Measurements from ENCODE around the gene AIF1. TPM values are rescaled to one million over a fixed set of nuclear protein-coding genes. Genes with fewer than 3 reads are reported as not detected.
A peak's percentile ranks its signal among the peaks of the same experiment; 100 is the strongest.

The AIF1 gene
- total RNA-seq, 1 experiment from 2014 or later = 2.2 TPM

- H3K4me1 Mint-ChIP-seq (ENCODE audit: low read depth, unreplicated experiment) = no peaks in the 10 kb centered on the region
- Histone ChIP-seq H3K9me3 (no peaks in the 10 kb centered on the region), H3K4me3 (ENCODE audit: low read depth, low read length) (no peak overlapping the region), H3K36me3 (ENCODE audit: control insufficient read depth, insufficient read depth, low read length) (peaks cover 8% of the 10 kb centered on the region), H3K27me3 (replicated peaks; ENCODE audit: control insufficient read depth, insufficient read depth, low read length) (no peaks in the 10 kb centered on the region), H3K4me1 (no peaks in the 10 kb centered on the region)
- CTCF ChIA-PET = interaction anchor here (0.6 to 1.0 kb wide), 2 partner anchors 24 to 141 kb away, joined by 3 to 4 read pairs; partner anchors contain the start of gene C6orf47
- H3K36me3 Mint-ChIP-seq (ENCODE audit: insufficient read depth, unreplicated experiment) = peaks cover 95% of the 10 kb centered on the region
- TSS peak; percentile 18 for BruUV-seq (replicated peaks)
- H3K27me3 Mint-ChIP-seq (ENCODE audit: insufficient read depth, unreplicated experiment) = no peaks in the 10 kb centered on the region
- DNase-seq = no peak
- no peak overlapping the region for H3K4me3 Mint-ChIP-seq (ENCODE audit: unreplicated experiment)
- POLR2A ChIA-PET = interaction anchor here (1.0 kb wide), 1 partner anchor 19 kb away, joined by 4 read pairs; the partner anchor contains the start of gene APOM
- H3K27ac Mint-ChIP-seq (ENCODE audit: unreplicated experiment) = peak overlapping the region; percentile 67
- intact Hi-C loops (cut with micrococcal nuclease; ENCODE audit: unreplicated experiment) = no loop called here
- no peak for TF ChIP-seq CTCF (IDR thresholded peaks at IDR 0.05; ENCODE audit: insufficient read depth in 1 of 2, low read depth in 1 of 2, low read length in 1 of 2, severe bottlenecking in 1 of 2, unreplicated experiment in 1 of 2)
- no peaks in the 10 kb centered on the region for H3K9me3 Mint-ChIP-seq (ENCODE audit: unreplicated experiment)
These were observed 21.9 kb downstream of the AIF1 start for GRCh38 chr6:31636698-31637596.

GRCh38 chr6:31639043-31639442 is 24.0 kb downstream of the AIF1 start:
- Mint-ChIP-seq H3K27ac (ENCODE audit: unreplicated experiment) (no peak overlapping the region), H3K27me3 (ENCODE audit: insufficient read depth, unreplicated experiment) (no peaks in the 10 kb centered on the region), H3K4me1 (ENCODE audit: low read depth, unreplicated experiment) (no peaks in the 10 kb centered on the region), H3K9me3 (ENCODE audit: unreplicated experiment) (no peaks in the 10 kb centered on the region), H3K4me3 (ENCODE audit: unreplicated experiment) (no peak overlapping the region), H3K36me3 (ENCODE audit: insufficient read depth, unreplicated experiment) (peaks cover 91% of the 10 kb centered on the region)
- intact Hi-C loops (cut with micrococcal nuclease; ENCODE audit: unreplicated experiment) = no loop called here
- peaks cover 8% of the 10 kb centered on the region for H3K36me3 ChIP-seq (ENCODE audit: control insufficient read depth, insufficient read depth, low read length)
- no peak for TF ChIP-seq CTCF (IDR thresholded peaks at IDR 0.05; ENCODE audit: insufficient read depth in 1 of 2, low read depth in 1 of 2, low read length in 1 of 2, severe bottlenecking in 1 of 2, unreplicated experiment in 1 of 2)
- no peak for DNase-seq
- BruUV-seq (replicated peaks) = no TSS peak
- no peaks in the 10 kb centered on the region for H3K9me3 ChIP-seq
- no peak overlapping the region for H3K4me3 ChIP-seq (ENCODE audit: low read depth, low read length)
- CTCF ChIA-PET = interaction anchor here (0.6 to 0.7 kb wide), 3 partner anchors 18 to 1094 kb away, joined by 3 read pairs; no protein-coding TSS in a partner anchor
- H3K4me1 ChIP-seq = no peaks in the 10 kb centered on the region
- POLR2A ChIA-PET = no interaction called here
- no peaks in the 10 kb centered on the region for H3K27me3 ChIP-seq (replicated peaks; ENCODE audit: control insufficient read depth, insufficient read depth, low read length)

DNA sequence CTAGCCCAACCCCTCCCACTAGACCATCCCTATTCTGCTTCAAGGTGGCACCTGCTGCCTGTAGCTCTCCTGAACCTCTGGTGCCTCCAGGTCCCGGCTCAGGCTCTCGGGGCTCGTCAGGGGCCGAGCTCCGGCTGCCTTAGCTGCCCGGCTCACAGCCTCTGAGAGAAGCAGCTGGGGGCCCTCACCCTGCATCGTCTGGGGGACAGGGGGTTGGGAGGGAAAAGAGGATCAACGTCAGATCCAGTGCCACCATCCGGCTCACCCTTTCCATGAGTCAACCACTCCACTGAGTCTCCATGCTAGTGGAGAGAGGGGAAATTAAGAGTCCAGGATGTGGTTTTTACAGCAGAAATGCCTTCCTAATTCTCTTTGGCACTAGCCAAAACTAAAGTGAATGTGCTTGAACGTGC is 24.4 kb downstream of the AIF1 start:
- intact Hi-C loops (cut with micrococcal nuclease; ENCODE audit: unreplicated experiment) = no loop called here
- no peaks in the 10 kb centered on the region for H3K27me3 ChIP-seq (replicated peaks; ENCODE audit: control insufficient read depth, insufficient read depth, low read length)
- no peaks in the 10 kb centered on the region for H3K4me1 ChIP-seq
- ChIA-PET CTCF (interaction anchor here (0.6 to 0.7 kb wide), 3 partner anchors 17 to 1094 kb away, joined by 3 read pairs; no protein-coding TSS in a partner anchor), POLR2A (interaction anchor here (0.5 kb wide), 1 partner anchor 101 kb away, joined by 3 read pairs; no protein-coding TSS in a partner anchor)
- H3K27me3 Mint-ChIP-seq (ENCODE audit: insufficient read depth, unreplicated experiment) = no peaks in the 10 kb centered on the region
- no peak overlapping the region for H3K4me3 Mint-ChIP-seq (ENCODE audit: unreplicated experiment)
- no TSS peak for BruUV-seq (replicated peaks)
- H3K9me3 Mint-ChIP-seq (ENCODE audit: unreplicated experiment) = no peaks in the 10 kb centered on the region
- no peak overlapping the region for H3K27ac Mint-ChIP-seq (ENCODE audit: unreplicated experiment)
- TF ChIP-seq CTCF (IDR thresholded peaks at IDR 0.05; ENCODE audit: insufficient read depth in 1 of 2, low read depth in 1 of 2, low read length in 1 of 2, severe bottlenecking in 1 of 2, unreplicated experiment in 1 of 2) = no peak
- no peaks in the 10 kb centered on the region for H3K9me3 ChIP-seq
- no peak overlapping the region for H3K4me3 ChIP-seq (ENCODE audit: low read depth, low read length)
- peaks cover 88% of the 10 kb centered on the region for H3K36me3 Mint-ChIP-seq (ENCODE audit: insufficient read depth, unreplicated experiment)
- no peak for DNase-seq
- peaks cover 6% of the 10 kb centered on the region for H3K36me3 ChIP-seq (ENCODE audit: control insufficient read depth, insufficient read depth, low read length)
- H3K4me1 Mint-ChIP-seq (ENCODE audit: low read depth, unreplicated experiment) = no peaks in the 10 kb centered on the region

Data from Caco-2 (cell line).